HG02678 (cell line): Measurements from ENCODE around the gene CXCR3.

ENCODE experiments used
- ATAC-seq: cut with Tn5 transposase; IDR thresholded peaks from one replicate; pipeline ENCODE4 v1.9.1; 2021; ENCODE audit warnings: mild to moderate bottlenecking, moderate library complexity; ENCODE audit not compliant: unreplicated experiment

Gene CXCR3

GRCh38 chrX:71637253-71637618 lies 18.9 kb upstream of the CXCR3 start:
- no peak for ATAC-seq

- no peak for ATAC-seq
Observed at GRCh38 chrX:71636438-71637252, 18.3 kb upstream of the CXCR3 start.

DNA sequence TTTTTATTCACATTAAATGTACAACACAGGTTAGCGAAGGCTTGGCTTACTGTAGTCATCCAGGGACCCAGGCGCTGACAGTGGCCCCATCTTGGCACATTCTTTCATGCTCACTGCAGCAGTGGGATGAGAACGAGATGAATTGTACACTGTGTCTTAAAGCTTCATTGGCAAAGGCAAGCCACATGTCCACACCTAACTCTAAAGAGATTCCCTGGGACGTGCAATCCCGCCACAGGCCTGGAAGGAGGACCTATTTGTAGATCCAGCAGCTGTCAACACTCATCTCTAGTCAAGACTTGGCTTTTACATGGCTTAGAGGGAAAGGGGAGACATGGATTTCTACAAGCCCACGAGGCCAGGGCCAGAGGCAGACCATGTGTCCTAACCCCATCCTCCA lies 16.1 kb upstream of the CXCR3 start:
- no peak for ATAC-seq

DNA sequence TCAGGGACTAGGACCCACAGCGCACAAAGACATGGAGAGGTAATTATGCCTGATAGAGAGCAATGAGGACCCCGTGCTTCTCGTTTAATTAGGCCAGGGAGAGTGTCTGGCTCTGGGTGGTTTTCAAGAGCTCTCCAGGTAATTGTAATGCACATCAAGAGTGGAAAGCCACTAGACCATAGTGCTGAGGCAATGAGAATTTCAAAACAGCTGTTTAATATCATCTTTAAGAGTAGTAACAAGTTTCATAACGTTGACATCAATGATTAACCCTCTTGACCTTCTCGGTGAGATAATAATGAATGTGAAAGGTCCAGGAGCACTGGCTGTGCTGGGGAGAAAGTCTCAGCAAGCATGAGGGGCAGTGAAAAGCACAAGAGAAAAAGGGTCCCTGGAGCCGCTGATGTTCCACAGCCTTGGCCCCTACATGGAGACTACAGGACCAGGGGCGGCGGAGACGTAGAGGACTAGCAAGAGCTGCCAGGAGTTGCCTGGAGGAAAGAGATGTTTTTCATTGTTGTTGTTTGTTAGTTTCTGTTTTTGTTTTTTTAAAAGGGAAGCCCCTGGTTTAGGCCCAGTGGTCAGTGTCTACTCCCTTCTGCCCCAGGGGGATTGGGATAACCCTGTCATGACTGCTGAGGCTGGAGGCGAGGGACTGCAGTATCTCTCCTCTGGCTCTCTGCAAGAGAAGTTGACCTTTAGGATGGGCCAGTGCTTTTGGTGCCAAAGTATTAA lies 14.8 kb upstream of the CXCR3 start:
- ATAC-seq: peak; percentile 54

DNA sequence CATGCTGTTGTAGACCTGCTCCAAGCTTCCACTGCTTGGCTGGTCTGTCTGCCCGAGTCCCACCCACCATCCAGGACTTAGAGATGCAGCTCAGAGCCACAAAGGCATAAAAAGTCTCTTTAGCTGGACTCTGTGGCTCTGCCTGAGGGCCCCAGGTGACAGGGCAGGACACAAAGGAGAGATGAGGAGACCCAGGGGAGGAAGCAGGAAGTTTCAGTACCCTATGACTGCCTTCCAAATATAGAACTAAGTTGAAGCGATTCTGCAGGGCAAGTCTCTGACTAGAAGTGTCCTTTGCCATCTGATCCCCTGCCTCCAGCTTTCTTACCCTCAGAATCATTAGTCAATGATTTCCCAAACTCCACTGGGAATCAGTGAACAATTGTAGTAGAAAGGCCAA lies 11.2 kb upstream of the CXCR3 start:
- peak; percentile 68 for ATAC-seq

- ATAC-seq: no peak
Observed at GRCh38 chrX:71627588-71628404, 9.5 kb upstream of the CXCR3 start.

- no peak for ATAC-seq
Observed at GRCh38 chrX:71626576-71626975, 8.3 kb upstream of the CXCR3 start.

GRCh38 chrX:71625471-71625870 lies 7.2 kb upstream of the CXCR3 start:
- no peak for ATAC-seq

DNA sequence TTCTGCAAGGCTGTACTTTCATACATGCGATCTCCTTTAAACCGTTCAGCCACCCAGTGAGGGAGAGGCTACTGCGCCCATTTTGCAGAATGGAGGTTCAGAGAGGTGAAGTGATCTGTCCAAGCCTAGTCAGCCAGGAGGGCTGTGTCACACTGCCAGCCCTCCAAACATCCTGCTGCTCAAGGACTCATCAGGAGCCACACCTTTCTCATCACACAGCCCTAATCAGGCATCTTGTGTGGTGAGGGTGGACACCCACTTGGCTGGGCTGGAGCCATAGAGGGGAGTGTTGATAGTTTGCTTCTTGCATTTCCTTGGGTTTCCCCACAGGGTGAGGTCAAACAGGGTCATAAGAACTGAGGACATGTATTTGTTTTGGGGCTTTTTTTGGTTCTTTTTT lies 5.4 kb upstream of the CXCR3 start:
- ATAC-seq: no peak

DNA sequence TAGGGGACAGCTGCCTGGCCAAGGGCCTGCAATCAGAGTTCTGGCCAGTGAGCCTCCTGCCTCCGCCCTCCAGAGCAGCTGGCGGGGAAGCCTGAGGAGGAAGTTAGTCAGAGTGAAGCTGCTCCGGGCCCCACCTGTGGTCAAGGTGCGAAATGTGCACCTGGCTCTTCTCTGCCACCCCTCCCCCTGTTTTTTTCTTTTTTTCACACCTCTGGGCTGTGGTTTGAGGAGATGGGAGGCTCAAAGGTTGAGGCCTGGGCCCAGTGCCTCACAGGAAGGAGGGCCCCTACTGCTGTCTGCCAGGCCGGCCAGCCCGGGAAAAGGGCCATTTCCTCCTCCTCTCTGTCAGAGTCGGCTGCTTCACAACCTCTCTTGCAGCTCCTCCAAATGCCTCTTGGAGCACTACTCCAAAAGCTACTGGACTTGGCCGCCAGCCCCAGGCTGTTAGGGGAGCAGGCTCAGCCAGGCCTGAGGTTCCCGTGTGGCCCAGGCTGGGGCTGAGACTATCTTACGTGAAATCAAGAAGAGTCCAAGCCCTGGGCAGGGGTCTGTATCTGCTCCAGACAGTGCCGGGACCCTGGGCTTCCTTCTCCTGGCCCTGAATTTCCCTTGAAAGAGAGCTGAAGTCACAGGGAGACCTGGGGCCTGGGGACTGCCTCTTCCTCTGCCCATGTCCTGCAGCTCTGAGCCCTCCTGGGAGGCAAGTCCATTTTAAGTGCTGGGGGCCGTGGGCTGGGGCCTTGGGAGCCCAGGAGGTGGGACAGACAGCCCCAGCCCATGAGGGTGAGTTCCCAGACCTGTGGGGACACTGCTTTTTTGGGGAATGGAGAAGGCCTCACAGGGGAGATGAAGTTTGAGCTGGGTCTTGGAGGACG lies 4.5 kb upstream of the CXCR3 start:
- ATAC-seq: peak; percentile 54

DNA sequence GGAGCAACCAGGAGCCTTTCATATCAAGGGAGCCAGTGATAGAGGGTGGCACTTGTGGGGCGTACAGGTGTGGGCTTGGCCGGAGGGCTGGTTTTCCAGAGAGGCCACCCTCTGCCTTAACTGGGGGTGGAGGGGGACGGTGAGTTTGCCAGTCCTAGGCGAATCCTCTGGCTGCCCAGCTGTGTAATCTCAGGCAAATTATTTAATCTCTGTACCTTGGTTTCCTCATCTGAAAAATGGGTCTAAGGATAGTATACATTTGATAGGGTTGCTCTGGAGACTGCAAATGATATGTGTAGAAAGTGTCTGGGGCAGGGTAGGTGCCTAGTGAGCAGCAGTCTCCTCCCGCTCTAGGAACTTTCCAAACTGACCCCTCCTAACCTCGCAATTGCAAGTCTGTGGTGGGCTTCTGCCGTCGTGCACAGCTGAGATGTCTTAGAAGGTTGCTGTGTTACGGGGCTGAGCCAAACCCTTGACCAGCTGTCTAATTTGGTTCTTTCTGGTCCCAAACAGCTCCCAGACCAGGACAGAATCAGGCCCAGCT lies 3.8 kb upstream of the CXCR3 start:
- no peak for ATAC-seq

- no peak for ATAC-seq
Observed at GRCh38 chrX:71621603-71622002, 3.3 kb upstream of the CXCR3 start.

DNA sequence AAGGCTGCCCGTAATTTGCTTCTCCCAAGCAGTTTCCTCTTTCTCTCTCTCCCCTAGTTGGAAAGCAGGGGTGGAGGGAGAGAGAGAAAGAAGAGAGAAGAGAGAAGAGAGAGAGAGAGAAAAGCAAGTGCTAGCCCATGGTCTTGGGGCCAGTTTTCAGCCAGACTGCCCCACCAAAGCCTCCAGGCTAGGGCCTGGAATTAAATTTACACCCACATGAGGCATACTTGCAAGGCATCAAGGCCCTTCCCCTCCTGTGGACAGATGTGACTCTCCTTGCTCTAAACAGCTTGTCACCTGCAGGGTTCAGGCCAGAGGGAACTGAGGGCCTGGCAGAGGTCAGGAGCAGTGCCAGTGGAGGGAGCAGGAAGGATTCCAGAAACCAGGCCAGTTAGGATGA lies 1.7 kb upstream of the CXCR3 start:
- ATAC-seq: no peak

- ATAC-seq: no peak
Observed at GRCh38 chrX:71619193-71619592, 882 bp upstream of the CXCR3 start.

GRCh38 chrX:71618787-71619186 lies 476 bp upstream of the CXCR3 start:
- ATAC-seq: no peak

- ATAC-seq: no peak
Observed at GRCh38 chrX:71617742-71618141, 569 bp downstream of the CXCR3 start.

- no peak for ATAC-seq
Observed at GRCh38 chrX:71616672-71617529, 1.4 kb downstream of the CXCR3 start.

DNA sequence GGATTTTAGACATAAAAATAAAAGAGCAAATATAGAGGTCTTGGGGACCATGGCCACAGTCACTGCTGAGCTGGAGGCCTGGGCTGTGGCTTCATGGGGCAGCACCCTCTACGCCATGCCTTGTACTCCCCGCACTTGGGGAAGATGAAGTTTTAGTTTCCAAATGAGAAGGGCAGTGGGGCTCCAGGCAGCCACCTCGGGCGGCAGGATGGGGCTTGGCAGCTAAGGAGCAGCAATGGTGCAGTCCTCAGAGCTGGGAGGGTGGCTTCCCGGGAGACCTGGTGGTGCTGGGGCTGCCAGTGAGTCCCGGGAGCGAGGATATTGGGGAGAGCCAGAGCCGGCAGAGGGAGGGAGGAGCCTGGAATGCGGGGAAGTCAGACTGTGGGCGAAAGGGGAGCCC lies 2.4 kb downstream of the CXCR3 start:
- no peak for ATAC-seq

- no peak for ATAC-seq
Observed at GRCh38 chrX:71615056-71615455, 3.3 kb downstream of the CXCR3 start.
